Activated T-cell treated with anti-CD3 and anti-CD28 coated beads for 48 hours (primary cell): ENCODE measurements around the gene RGL4.
A peak's percentile ranks its signal among the peaks of the same experiment; 100 is the strongest.
"Not testable (repeated sequence)": the region's sequence is repeated elsewhere in the genome, so short reads cannot be mapped to it uniquely, and the experiment has no call there.

Experiments
- DNase-seq: peaks from one replicate; pipeline ENCODE4 v3.0.0-alpha.2; 2020; ENCODE audit warnings: low read depth

RGL4 gene

GRCh38 chr22:23698094-23698493, 7.3 kb downstream of the RGL4 start:
- DNase-seq, result no peak

- no peak for DNase-seq
Observed at GRCh38 chr22:23698673-23699235, 7.9 kb downstream of the RGL4 start.

DNA sequence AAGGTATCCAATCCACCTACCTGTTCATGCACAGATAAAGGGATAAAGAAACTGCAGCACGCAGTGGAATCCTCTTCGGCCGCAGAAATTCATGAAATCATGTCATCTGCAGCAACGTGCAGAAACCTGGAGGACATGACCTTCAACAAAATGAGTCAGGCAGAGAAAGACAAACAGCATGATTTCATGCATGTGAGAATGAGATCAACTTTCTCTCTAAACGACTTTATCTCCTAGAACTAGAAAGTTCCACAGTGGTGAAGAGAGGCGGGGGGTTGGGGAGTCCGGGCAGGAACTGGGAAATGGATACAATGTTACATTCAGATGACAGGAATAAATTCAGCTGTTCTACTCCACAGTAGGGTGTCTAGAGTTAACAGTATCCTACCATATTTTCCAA, 9.9 kb downstream of the RGL4 start:
- no peak for DNase-seq

GRCh38 chr22:23704062-23704461, 13.2 kb downstream of the RGL4 start:
- no peak for DNase-seq

GRCh38 chr22:23704829-23705228, 14.0 kb downstream of the RGL4 start:
- DNase-seq, result no peak

DNA sequence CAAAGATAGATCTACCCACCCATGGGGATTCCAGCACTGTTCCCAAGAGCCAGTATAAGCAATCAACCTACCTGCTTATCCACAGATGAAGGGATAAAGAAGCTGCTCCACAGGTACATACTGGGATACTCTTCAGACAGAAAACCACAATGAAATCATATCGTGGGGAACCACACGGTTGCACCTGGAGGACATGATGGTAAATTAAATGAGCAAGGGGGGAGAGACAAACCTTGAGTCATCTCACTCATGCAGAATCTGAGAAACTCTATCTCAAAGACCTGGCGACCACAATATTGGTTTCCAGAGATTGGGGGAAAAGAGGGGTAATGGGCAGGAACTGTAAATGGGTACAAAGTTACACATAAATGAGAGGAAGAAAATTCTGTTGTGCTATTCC, 14.5 kb downstream of the RGL4 start:
- peak; percentile 19 for DNase-seq

GRCh38 chr22:23708270-23708669, 17.5 kb downstream of the RGL4 start:
- DNase-seq, result no peak

GRCh38 chr22:23709107-23709506, 18.3 kb downstream of the RGL4 start:
- no peak for DNase-seq

- DNase-seq, result no peak
Observed at GRCh38 chr22:23712256-23712655, 21.4 kb downstream of the RGL4 start.

DNA sequence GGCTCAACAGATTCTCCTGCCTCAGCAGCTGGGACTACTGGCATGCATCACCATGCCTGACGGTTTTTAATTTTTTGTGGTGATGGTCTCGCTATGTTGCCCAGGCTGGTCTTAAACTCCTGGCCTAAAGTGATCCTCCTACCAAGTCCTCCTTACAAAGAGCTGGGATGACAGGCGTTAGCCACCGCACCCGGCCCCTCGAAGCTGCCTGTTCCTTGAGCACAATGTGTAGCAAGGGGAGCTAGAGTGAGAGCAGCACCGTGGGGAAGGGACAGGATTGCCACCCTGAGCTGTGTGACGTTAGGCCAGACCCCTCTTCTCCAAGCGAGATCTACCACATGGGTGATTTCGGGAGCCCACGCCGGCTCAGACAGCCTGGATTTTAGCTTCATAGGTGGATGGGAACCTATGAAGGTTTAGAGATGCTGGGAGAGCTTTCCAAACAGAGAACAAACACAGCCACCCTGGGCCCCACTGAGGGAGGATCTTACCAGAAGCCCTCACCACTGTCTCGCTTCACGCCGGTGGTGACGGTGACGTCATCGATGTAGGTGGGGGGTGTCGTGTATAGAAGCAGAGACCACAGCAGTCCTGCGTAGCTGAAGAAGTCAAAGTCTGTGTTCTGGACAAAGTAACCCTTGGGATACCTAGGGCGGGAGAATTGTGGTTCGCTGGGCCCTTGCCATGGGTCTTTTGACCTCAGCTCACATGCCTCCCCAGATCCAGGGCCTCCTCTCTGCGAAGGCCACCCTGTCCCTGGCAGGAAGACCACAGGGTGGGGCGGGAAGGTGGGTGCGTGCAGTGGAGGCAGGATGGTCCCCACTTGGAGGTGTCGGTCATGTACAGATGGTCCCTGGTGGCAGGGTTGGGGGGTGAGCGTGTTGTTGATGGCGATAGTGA, 23.1 kb downstream of the RGL4 start:
- peak; percentile 47 for DNase-seq

GRCh38 chr22:23714596-23715578, 24.1 kb downstream of the RGL4 start:
- no peak for DNase-seq

GRCh38 chr22:23715806-23716375, 25.1 kb downstream of the RGL4 start:
- no peak for DNase-seq

DNA sequence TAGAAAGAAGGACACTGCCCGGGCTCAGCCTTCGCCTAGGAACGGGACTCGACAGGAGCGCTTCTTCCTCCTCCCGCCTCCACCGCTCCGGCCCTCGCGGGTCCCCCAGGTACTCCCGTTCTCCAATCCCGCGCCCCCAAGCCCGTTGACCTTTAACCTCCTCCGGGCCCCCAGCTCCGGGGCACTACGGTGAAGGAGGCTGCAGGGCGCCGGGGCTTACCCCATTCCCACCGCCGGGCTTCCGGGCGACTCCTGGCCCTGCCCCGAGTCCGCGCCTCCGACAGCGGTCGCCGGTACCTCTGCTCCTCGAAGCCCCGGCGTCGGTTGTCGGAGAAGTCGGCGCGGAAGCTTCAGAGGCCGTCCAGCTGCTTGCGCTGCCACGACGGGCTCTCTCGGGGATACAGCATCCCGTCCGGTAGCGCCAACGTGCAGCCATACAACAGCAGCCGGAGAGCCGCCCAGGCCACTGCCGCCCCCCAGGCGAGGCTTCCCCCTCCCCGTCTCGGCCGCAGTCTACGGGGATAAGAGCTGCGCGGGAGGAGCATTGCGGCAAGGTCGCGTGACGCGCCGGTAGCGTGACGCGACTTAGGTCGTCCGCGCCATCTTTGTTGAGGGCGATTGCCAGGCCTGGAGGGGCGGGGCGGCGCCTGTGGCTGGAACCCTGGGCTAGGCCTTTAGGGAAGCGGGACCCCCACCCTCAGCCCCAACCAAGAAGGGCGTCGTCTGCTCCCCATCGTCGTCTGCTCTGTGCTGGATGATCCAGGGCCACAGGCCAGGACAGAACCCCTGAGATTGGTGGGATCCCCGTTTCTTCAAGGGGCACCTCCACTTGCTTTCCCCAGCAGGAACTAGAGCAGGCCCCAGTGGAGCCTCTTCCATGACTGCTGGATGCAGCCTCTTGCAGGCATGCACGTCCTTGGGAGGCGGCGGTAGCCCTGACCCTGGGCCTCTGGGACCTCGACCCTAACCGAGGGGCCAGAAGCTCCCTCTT, 26.3 kb downstream of the RGL4 start:
- DNase-seq, result peak; percentile 79

GRCh38 chr22:23718371-23719165, 27.8 kb downstream of the RGL4 start:
- DNase-seq, result no peak

GRCh38 chr22:23720855-23721254, 30.0 kb downstream of the RGL4 start:
- DNase-seq, result no peak

GRCh38 chr22:23722160-23722559, 31.3 kb downstream of the RGL4 start:
- no peak for DNase-seq

DNA sequence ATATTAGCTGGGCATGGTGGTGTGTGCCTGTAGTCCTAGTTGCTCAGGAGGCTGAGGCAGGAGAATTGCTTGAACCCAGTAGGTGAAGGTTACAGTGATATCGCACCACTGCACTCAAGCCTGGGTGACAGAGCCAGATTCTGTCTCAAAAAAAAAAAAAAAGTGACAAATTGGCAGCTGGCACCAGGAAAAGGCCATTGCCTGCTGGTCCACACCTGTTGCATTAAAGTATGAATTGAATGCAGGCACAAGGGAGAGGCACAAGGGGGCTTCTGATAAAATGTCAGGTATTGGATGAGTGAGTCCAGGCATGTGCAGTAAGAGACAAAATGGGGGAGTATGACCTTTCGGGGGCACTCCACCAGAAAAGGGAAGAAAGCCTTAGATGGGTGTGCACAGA, 31.9 kb downstream of the RGL4 start:
- no peak for DNase-seq

GRCh38 chr22:23728108-23728507, 37.3 kb downstream of the RGL4 start:
- not testable (repeated sequence) for DNase-seq

GRCh38 chr22:23737696-23738095, 46.9 kb downstream of the RGL4 start:
- no peak for DNase-seq
